AG04449 (cell line): ENCODE results near the gene FOXL1.

Experiments
- CTCF ChIA-PET: fragments of 350-600 bp; formaldehyde crosslinking; extraction: SDS; loops from one replicate; lab custom pipeline; 2021; ENCODE audit warnings: antibody characterized with exemption; lab: Yijun Ruan, JAX
- POLR2A ChIA-PET: fragments of 400-600, 350-600 bp; formaldehyde crosslinking; extraction: SDS; loops from one replicate; lab custom pipeline; 2020; ENCODE audit warnings: antibody characterized with exemption, inconsistent platforms; lab: Yijun Ruan, JAX
- DNase-seq: peaks from one replicate; pipeline ENCODE4 v3.0.0-alpha.2; 2010; ENCODE audit warnings: low read depth, low spot score
- H3K4me3 ChIP-seq: 2 replicates; pipeline ENCODE4 v1.5.1; 2011; ENCODE audit warnings: low read depth, mild to moderate bottlenecking, control low read depth, low read length
- TF ChIP-seq, protein P1 (sequence below): IDR thresholded peaks from one replicate; pipeline ENCODE4 v1.5.1; 2011; ENCODE audit warnings: mild to moderate bottlenecking, moderate library complexity, low read length, control low read depth, inconsistent platforms; ENCODE audit not compliant: insufficient read depth; ENCODE audit errors: missing control alignments

Gene FOXL1

GRCh38 chr16:86532526-86532815 is 45.9 kb upstream of the FOXL1 start:
- CTCF ChIA-PET: interaction anchor here (1.5 to 4.2 kb wide), 2 partner anchors 14 to 460 kb away, joined by 4 to 54 read pairs; no protein-coding TSS in a partner anchor
- no peak for DNase-seq
- TF ChIP-seq, protein P1, sequence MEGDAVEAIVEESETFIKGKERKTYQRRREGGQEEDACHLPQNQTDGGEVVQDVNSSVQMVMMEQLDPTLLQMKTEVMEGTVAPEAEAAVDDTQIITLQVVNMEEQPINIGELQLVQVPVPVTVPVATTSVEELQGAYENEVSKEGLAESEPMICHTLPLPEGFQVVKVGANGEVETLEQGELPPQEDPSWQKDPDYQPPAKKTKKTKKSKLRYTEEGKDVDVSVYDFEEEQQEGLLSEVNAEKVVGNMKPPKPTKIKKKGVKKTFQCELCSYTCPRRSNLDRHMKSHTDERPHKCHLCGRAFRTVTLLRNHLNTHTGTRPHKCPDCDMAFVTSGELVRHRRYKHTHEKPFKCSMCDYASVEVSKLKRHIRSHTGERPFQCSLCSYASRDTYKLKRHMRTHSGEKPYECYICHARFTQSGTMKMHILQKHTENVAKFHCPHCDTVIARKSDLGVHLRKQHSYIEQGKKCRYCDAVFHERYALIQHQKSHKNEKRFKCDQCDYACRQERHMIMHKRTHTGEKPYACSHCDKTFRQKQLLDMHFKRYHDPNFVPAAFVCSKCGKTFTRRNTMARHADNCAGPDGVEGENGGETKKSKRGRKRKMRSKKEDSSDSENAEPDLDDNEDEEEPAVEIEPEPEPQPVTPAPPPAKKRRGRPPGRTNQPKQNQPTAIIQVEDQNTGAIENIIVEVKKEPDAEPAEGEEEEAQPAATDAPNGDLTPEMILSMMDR: no peak
- POLR2A ChIA-PET: no interaction called here
- H3K4me3 ChIP-seq: no peak overlapping the region

DNA sequence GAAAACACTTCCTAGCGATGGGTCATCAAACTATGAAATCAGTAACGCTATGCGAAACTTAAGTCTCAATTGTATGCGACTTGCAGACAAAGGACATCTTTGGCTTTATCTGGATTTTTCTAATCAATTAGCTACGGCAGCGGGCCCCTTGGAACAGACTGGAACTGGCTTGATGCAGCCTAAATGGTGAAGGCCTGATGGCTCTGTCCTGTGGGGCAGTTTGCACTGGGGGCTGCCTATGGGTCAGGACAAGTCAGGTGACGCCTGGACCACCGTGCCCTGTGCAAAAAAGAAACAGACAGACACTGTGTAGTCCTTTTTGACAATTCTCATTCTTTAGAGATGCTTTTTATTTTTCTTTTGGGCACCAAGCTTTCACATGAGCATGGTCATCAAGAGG is 45.3 kb upstream of the FOXL1 start:
- TF ChIP-seq, protein P1: no peak
- POLR2A ChIA-PET: no interaction called here
- CTCF ChIA-PET: interaction anchor here (1.5 to 4.2 kb wide), 2 partner anchors 14 to 461 kb away, joined by 4 to 54 read pairs; no protein-coding TSS in a partner anchor
- H3K4me3 ChIP-seq: no peak overlapping the region
- no peak for DNase-seq

- DNase-seq: no peak
- CTCF ChIA-PET: interaction anchor here (1.2 to 4.2 kb wide), 3 partner anchors 14 to 461 kb away, joined by 4 to 54 read pairs (median 6); no protein-coding TSS in a partner anchor
- no peak overlapping the region for H3K4me3 ChIP-seq
- TF ChIP-seq, protein P1: no peak
- POLR2A ChIA-PET: no interaction called here
Observed at GRCh38 chr16:86533767-86534351, 44.5 kb upstream of the FOXL1 start.

- TF ChIP-seq, protein P1: no peak
- no peak for DNase-seq
- ChIA-PET CTCF (interaction anchor here (0.9 to 1.2 kb wide), 3 partner anchors 15 to 714 kb away, joined by 3 to 6 read pairs (median 4); no protein-coding TSS in a partner anchor), POLR2A (interaction anchor here (0.6 kb wide), 1 partner anchor 244 kb away, joined by 3 read pairs; no protein-coding TSS in a partner anchor)
- no peak overlapping the region for H3K4me3 ChIP-seq
Observed at GRCh38 chr16:86534779-86535615, 43.4 kb upstream of the FOXL1 start.

GRCh38 chr16:86536621-86537020 is 41.7 kb upstream of the FOXL1 start:
- DNase-seq: no peak
- TF ChIP-seq, protein P1: no peak
- H3K4me3 ChIP-seq: no peak overlapping the region
- ChIA-PET POLR2A (no interaction called here), CTCF (interaction anchor here (1.3 to 2.7 kb wide), 3 partner anchors 17 to 464 kb away, joined by 3 to 10 read pairs (median 9); no protein-coding TSS in a partner anchor)

GRCh38 chr16:86537486-86537885 is 40.9 kb upstream of the FOXL1 start:
- ChIA-PET CTCF (interaction anchor here (1.3 to 2.7 kb wide), 4 partner anchors 17 to 465 kb away, joined by 3 to 10 read pairs (median 8); no protein-coding TSS in a partner anchor), POLR2A (no interaction called here)

More at GRCh38 chr16:86537486-86537885, 40.9 kb upstream of the FOXL1 start:
- TF ChIP-seq, protein P1: no peak
- no peak for DNase-seq
- H3K4me3 ChIP-seq: no peak overlapping the region
